Measurements from ENCODE around the gene LRP1B.

- TF ChIP-seq EZH2phosphoT487 (IDR thresholded peaks at IDR 0.05; ENCODE audit: borderline replicate concordance, low read length) (no peak), CTCF (IDR thresholded peaks at IDR 0.05; ENCODE audit: low read depth, low read length, poor library complexity, severe bottlenecking) (no peak)
Observed at GRCh38 chr2:142052220-142052863, 78.5 kb downstream of the LRP1B start.
